Osteoblast (primary cell): Measurements from ENCODE around the gene SLC12A3. TPM values are rescaled to one million over a fixed set of nuclear protein-coding genes. Genes with fewer than 3 reads are reported as not detected.
A peak's percentile ranks its signal among the peaks of the same experiment; 100 is the strongest.

Experiments used
- DNase-seq: peaks from one replicate; pipeline ENCODE4 v3.0.0; 2011; ENCODE audit warnings: low spot score, mixed read lengths; ENCODE audit not compliant: insufficient read length; ENCODE audit errors: missing footprints
- H2AFZ ChIP-seq: 2 replicates; pipeline ENCODE4 v1.6.0; 2011; ENCODE audit warnings: mild to moderate bottlenecking, low read length
- H3K27ac ChIP-seq: 2 replicates; pipeline ENCODE4 v1.5.1; 2011; ENCODE audit warnings: mild to moderate bottlenecking, low read depth, low read length, moderate library complexity
- H3K27me3 ChIP-seq: 2 replicates; pipeline ENCODE4 v1.6.0; 2012; ENCODE audit warnings: mild to moderate bottlenecking, control low read depth, inconsistent platforms, low read length, moderate library complexity; ENCODE audit not compliant: insufficient read depth
- H3K36me3 ChIP-seq: 2 replicates; pipeline ENCODE4 v1.5.1; 2011; ENCODE audit warnings: mild to moderate bottlenecking, low read length, control low read depth, moderate library complexity; ENCODE audit not compliant: insufficient read depth
- H3K4me1 ChIP-seq: 2 replicates; pipeline ENCODE4 v1.5.1; 2011; ENCODE audit warnings: mild to moderate bottlenecking, low read length, control low read depth, moderate library complexity; ENCODE audit not compliant: insufficient read depth
- H3K4me2 ChIP-seq: 2 replicates; pipeline ENCODE4 v1.6.0; 2011; ENCODE audit warnings: mild to moderate bottlenecking, low read length; ENCODE audit not compliant: insufficient read depth
- H3K4me3 ChIP-seq: fragments of 200-600 bp; sonication (generic); 3 replicates; pipeline ENCODE4 v1.5.1; 2012; ENCODE audit warnings: mild to moderate bottlenecking, low read length, inconsistent platforms; ENCODE audit not compliant: insufficient read depth
- H3K79me2 ChIP-seq: 2 replicates; pipeline ENCODE4 v1.6.0; 2012; ENCODE audit warnings: mild to moderate bottlenecking, low read length, control low read depth, inconsistent platforms; ENCODE audit not compliant: insufficient read depth
- H3K9me3 ChIP-seq: 2 replicates; pipeline ENCODE4 v1.5.1; 2011; ENCODE audit warnings: low read depth, low read length, control low read depth
- H4K20me1 ChIP-seq: 2 replicates; pipeline ENCODE4 v1.6.0; 2012; ENCODE audit warnings: mild to moderate bottlenecking, low read length, control low read depth; ENCODE audit not compliant: insufficient read depth
- CTCF ChIP-seq: IDR thresholded peaks from 2 replicates; pipeline ENCODE4 v1.5.1; 2011; ENCODE audit warnings: mild to moderate bottlenecking, low read depth, low read length, moderate library complexity; ENCODE audit errors: extremely low read depth
- total RNA-seq: library from RNA; depleted of rRNA; stranded (reverse); fragments of >200 nt; gene quantifications from 2 replicates; pipeline ENCODE4 v1.2.3, GENCODE V29; 2012

Gene SLC12A3
- total RNA-seq, 1 donor = not detected

- Histone ChIP-seq H3K79me2 (no peaks in the 10 kb centered on the region), H3K4me1 (peaks cover under 1% of the 10 kb centered on the region), H3K27ac (no peak overlapping the region), H3K9me3 (no peaks in the 10 kb centered on the region), H3K36me3 (peaks cover 20% of the 10 kb centered on the region), H3K27me3 (no peaks in the 10 kb centered on the region), H2AFZ (no peak overlapping the region), H4K20me1 (no peaks in the 10 kb centered on the region), H3K4me2 (no peak overlapping the region), H3K4me3 (no peak overlapping the region)
- no peak for DNase-seq
- no peak for TF ChIP-seq CTCF
Measured at GRCh38 chr16:56817938-56818337, 47.1 kb upstream of the SLC12A3 start.

- H3K27ac ChIP-seq = no peak overlapping the region
- H3K79me2 ChIP-seq = no peaks in the 10 kb centered on the region
- no peaks in the 10 kb centered on the region for H3K9me3 ChIP-seq
- H3K4me3 ChIP-seq = no peak overlapping the region
- H3K4me1 ChIP-seq = no peaks in the 10 kb centered on the region
- no peaks in the 10 kb centered on the region for H3K27me3 ChIP-seq
- peaks cover 37% of the 10 kb centered on the region for H3K36me3 ChIP-seq
- DNase-seq = no peak
- H4K20me1 ChIP-seq = no peaks in the 10 kb centered on the region
- no peak overlapping the region for H2AFZ ChIP-seq
- no peak for TF ChIP-seq CTCF
- no peak overlapping the region for H3K4me2 ChIP-seq
Measured at GRCh38 chr16:56823081-56823733, 41.8 kb upstream of the SLC12A3 start.

- H3K36me3 ChIP-seq = peaks cover 35% of the 10 kb centered on the region
- no peak overlapping the region for H3K27ac ChIP-seq
- DNase-seq = no peak
Measured at GRCh38 chr16:56824331-56824730, 40.7 kb upstream of the SLC12A3 start.

GRCh38 chr16:56824804-56825203 is 40.2 kb upstream of the SLC12A3 start:
- Histone ChIP-seq H4K20me1 (no peaks in the 10 kb centered on the region), H3K4me3 (no peak overlapping the region), H3K79me2 (no peaks in the 10 kb centered on the region), H3K4me2 (no peak overlapping the region), H2AFZ (no peak overlapping the region), H3K4me1 (no peaks in the 10 kb centered on the region), H3K27me3 (no peaks in the 10 kb centered on the region), H3K36me3 (peaks cover 31% of the 10 kb centered on the region), H3K9me3 (no peaks in the 10 kb centered on the region), H3K27ac (no peak overlapping the region)
- no peak for TF ChIP-seq CTCF
- no peak for DNase-seq

More at GRCh38 chr16:56824331-56824730, 40.7 kb upstream of the SLC12A3 start:
- no peak overlapping the region for H3K4me2 ChIP-seq
- H3K79me2 ChIP-seq = no peaks in the 10 kb centered on the region
- H3K4me3 ChIP-seq = no peak overlapping the region
- H4K20me1 ChIP-seq = no peaks in the 10 kb centered on the region
- TF ChIP-seq CTCF = peak; percentile 44
- no peaks in the 10 kb centered on the region for H3K27me3 ChIP-seq
- no peaks in the 10 kb centered on the region for H3K4me1 ChIP-seq
- no peaks in the 10 kb centered on the region for H3K9me3 ChIP-seq
- no peak overlapping the region for H2AFZ ChIP-seq
